GM19455 (cell line): ENCODE measurements around the gene RCSD1.
"Not testable (repeated sequence)": the region's sequence is repeated elsewhere in the genome, so short reads cannot be mapped to it uniquely, and the experiment has no call there.

ENCODE experiments used
- ATAC-seq: cut with Tn5 transposase; IDR thresholded peaks from one replicate; pipeline ENCODE4 v1.9.1; 2021; ENCODE audit not compliant: unreplicated experiment

The RCSD1 gene

GRCh38 chr1:167629681-167630567 lies at the start of gene RCSD1:
RCSD1 (plus strand) TSS chr1:167630232; CDS start chr1:167630424, 192 bp downstream.
- ATAC-seq: no peak

GRCh38 chr1:167582064-167582463 lies 48.0 kb upstream of the RCSD1 start:
- ATAC-seq: no peak

- no peak for ATAC-seq
Observed at GRCh38 chr1:167582722-167583121, 47.3 kb upstream of the RCSD1 start.

GRCh38 chr1:167584581-167584980 lies 45.5 kb upstream of the RCSD1 start:
- ATAC-seq: no peak

- ATAC-seq: no peak
Observed at GRCh38 chr1:167587342-167587741, 42.7 kb upstream of the RCSD1 start.

- no peak for ATAC-seq
Observed at GRCh38 chr1:167587872-167588271, 42.2 kb upstream of the RCSD1 start.

- no peak for ATAC-seq
Observed at GRCh38 chr1:167588361-167588760, 41.7 kb upstream of the RCSD1 start.

GRCh38 chr1:167592475-167592874 lies 37.6 kb upstream of the RCSD1 start:
- no peak for ATAC-seq

GRCh38 chr1:167593860-167594259 lies 36.2 kb upstream of the RCSD1 start:
- no peak for ATAC-seq

- ATAC-seq: no peak
Observed at GRCh38 chr1:167594822-167595221, 35.2 kb upstream of the RCSD1 start.

GRCh38 chr1:167599957-167600581 lies 30.0 kb upstream of the RCSD1 start:
- ATAC-seq: peak; percentile 78

- no peak for ATAC-seq
Observed at GRCh38 chr1:167601442-167602383, 28.3 kb upstream of the RCSD1 start.

- ATAC-seq: no peak
Observed at GRCh38 chr1:167602840-167603239, 27.2 kb upstream of the RCSD1 start.

GRCh38 chr1:167605576-167605975 lies 24.5 kb upstream of the RCSD1 start:
- no peak for ATAC-seq

- ATAC-seq: no peak
Observed at GRCh38 chr1:167611983-167612382, 18.0 kb upstream of the RCSD1 start.

GRCh38 chr1:167612587-167613385 lies 17.2 kb upstream of the RCSD1 start:
- no peak for ATAC-seq

GRCh38 chr1:167613984-167614383 lies 16.0 kb upstream of the RCSD1 start:
- not testable (repeated sequence) for ATAC-seq

GRCh38 chr1:167614851-167615250 lies 15.2 kb upstream of the RCSD1 start:
- no peak for ATAC-seq

- no peak for ATAC-seq
Observed at GRCh38 chr1:167616521-167616920, 13.5 kb upstream of the RCSD1 start.
